Measurements from ENCODE around the gene SMYD1. TPM values are rescaled to one million over a fixed set of nuclear protein-coding genes. Genes with fewer than 3 reads are reported as not detected.

Gene SMYD1
- total RNA-seq, 2 donors from 2014 or later, result 0.45 TPM; not detected in 1

DNA sequence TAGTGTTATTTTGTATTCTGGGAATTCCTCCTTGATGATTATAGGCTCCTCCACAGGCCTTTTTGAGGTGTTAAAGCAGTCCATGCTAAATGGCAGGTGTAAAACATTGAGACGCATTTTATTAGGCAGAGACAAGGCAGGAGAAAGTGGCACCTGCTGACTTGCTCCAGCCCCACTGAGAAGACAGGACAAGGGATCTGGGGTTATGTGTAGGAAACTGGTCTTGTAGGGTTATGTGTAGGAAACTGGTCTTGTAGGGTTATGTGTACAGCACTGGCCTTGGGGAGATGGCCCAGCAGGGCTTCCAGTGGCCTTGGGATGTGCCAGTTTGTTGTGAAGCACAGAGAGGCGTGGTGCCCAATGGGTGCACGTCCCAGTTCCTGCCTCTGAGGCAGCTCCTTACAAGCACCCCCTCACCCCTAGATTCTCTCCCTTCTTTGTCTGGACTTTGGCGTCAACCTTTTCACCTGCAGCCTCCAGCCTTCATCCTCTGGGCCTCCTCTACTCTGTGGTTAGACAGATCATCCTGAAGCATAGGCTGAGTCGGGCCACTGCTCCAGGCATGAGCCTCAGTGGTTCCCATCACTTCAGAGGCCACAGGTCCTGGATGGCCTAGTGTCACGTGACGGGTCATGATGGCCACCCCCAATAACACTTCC is 61.2 kb downstream of the SMYD1 start:
- DNase-seq, result no peak
- peak; percentile 10 for ATAC-seq
- intact Hi-C loops (cut with DNase I, micrococcal nuclease), result no loop called here

DNA sequence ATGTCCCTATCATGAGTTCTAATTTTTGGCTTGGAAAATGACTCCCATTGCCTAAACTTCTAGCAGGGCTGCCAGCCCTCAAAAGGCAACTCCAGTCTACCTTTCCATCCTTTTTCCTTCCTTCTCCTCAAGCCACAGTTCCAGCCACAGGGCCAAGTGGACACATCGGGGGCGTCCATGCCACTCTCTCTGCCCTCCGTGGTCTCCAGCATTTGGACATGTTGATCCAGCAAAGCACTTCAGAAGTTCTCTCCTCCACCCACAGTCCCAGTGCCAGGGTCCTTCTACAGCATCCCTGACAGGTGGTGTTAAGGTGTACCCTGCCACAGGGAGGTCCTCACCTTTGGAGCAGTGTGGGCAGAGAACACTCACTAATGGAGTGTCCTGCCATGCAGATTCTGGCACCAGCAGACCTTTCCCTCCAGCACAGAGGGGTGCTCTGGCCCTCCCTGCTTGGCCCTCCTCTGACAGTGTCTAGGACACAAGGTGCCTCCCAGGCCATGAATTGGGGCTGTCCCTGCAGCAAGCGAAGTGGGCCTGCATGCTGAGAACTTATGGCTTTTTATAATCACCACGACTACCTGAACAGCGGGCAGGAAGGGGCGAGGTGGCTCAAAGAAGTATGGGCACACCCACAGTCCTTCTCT is 61.8 kb downstream of the SMYD1 start:
- intact Hi-C loops (cut with DNase I, micrococcal nuclease), result no loop called here
- peak; percentile 31 for ATAC-seq

DNA sequence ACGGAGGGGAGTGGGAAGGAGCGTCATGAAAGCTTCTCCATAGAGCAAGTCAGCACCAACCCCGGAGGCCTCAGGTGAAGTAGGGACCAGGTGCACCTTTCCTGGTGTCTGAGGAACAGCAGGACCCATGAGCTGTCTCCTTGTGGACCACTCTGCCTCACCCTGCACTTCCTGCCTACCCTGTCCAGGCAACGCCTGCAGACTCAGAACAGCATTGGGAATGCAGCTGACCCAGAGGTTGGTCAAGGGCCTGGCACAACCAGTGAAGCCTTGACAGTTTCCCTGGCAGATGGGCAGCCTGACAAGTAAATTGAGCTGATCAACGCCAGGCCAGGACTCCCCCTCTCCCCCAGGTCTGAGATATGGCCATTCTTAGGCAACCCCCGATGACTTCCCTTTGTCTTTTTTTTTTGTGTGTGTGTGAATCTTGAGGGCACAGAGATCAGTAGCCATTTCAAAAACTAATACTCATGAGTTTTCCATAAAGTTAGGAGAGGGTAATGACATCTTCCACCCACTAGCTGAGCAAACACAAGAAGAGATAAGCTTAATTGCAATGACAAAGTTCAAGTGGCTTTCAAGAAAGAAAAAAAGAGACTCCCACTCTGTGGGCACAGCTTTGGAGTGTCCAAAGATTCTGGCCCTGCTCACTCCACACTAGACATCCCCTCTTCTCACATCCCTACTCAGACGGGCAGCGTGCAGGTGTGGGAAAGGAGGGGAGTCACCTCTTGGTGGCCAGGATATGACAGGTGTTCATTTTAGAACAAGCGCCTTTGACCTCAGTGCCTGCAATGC is 63.8 kb downstream of the SMYD1 start:
- intact Hi-C loops (cut with DNase I, micrococcal nuclease), result no loop called here
- ATAC-seq (peak; percentile 59), DNase-seq (peak; percentile 52 to 70)

More for the DNA sequence above, 61.8 kb downstream of the SMYD1 start:
- peak in 1 of 2 donors; percentile 51 for DNase-seq

DNA sequence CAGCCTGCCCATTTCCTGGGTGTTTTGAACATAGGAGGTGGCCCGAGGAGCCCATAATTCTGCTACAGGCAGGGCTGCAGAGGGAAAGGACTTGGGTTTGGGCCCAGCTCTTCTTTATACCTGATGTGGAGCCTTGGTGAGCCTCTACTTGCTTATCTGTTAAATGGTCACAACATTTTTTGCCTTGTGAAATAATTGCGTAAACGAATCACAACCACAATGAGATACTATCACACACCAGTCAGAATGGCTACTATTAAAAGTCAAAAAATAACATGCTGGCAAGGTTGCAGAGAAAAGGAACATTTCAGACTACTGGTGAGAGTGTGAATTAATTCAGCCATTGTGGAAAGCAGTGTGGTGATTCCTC is 64.4 kb downstream of the SMYD1 start:
- intact Hi-C loops (cut with DNase I, micrococcal nuclease), result no loop called here
- no peak for ATAC-seq
- DNase-seq, result no peak

DNA sequence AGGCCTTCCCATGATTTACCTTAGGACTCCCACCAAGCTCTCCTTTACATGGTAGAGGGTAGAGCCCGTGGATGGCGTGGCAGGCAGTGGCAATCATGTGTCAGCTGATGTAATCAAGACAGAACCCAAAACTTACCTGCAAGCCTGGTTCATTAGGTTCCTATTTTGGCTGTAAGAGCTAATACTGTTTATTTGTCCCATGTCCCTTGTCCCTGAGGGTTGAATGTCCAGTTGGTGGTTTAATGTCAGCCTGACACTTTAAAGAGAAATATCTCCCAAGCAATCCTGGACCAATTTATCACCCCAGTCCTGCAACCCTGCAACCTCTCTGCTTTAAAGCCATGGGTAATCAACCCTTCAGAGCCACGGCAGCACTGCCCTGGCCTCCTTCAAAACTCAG is 66.2 kb downstream of the SMYD1 start:
- intact Hi-C loops (cut with DNase I, micrococcal nuclease), result no loop called here
- ATAC-seq (no peak), DNase-seq (no peak)

DNA sequence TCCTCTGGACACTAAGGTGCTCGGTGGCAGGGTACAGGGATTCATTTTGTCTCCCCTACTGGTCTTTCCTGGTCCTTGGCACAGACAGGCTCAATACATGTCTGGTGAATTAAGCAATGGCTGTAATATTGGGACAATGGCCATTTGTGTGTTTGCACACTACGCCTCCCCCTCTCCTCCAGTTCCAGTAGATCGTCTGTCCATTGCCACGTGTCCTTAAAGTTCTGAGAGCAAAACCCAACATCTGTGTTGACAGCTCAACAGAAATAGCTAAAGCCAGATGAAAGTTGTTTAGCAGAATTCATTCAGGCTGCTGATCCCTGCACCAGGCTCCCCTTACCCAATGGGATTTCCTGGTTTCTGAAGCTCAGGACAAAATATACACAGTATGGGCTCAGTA is 69.2 kb downstream of the SMYD1 start:
- DNase-seq, result no peak
- ATAC-seq, result no peak
- intact Hi-C loops (cut with DNase I, micrococcal nuclease), result no loop called here

DNA sequence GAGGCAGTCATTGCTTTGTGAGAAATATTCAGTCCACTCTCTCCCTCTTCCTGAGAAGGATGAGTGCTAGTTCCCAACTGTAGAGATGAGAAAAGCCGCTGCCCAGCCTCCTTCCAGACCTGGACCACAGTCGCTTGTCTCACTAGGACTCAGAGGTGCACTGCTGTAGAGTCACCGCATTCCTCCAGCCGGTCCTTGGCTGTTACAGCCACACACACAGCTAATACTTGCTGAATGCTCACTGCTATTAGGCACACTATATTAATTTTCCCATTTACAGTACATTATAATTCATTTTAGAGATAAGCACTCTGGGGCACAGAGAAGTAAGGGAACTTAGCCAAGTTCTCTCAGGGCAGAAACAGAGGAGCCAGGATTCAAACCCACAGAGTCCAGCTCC is 70.2 kb downstream of the SMYD1 start:
- ATAC-seq, result no peak
- DNase-seq, result no peak
- intact Hi-C loops (cut with DNase I, micrococcal nuclease), result no loop called here

DNA sequence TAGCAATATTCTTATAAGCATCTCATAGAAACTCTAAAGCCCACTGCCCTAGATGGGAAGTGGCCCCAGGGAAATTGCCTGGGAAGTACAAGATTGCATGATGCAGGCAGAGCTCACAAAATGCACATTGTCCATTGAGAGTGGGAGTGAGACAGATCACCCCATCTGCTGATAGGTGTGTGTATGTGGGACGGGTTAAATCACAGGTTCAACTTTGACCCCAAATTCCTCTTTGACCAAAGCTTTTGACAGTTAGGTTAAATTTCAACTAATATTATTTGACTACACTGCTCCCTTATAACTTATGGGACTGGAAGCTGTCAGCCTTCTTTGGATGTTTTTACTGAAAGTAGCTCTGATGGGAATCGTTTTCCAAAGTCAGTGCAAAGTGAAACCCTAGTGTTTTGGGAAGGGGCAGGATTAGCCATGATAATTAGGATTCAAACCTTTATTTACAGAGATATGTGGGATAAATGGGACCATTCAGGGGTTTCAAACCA is 71.6 kb downstream of the SMYD1 start:
- DNase-seq (no peak), ATAC-seq (peak; percentile 75)
- intact Hi-C loops (cut with DNase I, micrococcal nuclease), result no loop called here

DNA sequence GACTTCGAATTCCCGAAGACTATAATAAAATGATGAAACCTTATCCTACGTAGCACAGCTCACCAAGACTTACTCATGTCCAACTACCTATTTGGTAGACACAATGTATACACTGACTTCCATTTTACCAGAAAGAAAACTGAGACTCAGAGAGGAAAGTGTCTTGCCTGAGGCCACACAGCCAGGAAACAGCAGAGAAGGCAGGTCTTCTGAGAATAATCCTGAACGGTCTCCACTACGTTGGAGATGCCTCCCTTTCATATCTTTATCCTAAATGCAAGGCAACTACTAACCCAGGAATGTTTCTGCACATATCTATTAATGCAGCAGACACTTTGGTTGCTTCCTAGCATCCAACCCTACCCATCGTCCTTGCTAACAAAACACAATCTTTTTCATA is 72.2 kb downstream of the SMYD1 start:
- no peak for DNase-seq
- no peak for ATAC-seq
- intact Hi-C loops (cut with DNase I, micrococcal nuclease), result no loop called here

DNA sequence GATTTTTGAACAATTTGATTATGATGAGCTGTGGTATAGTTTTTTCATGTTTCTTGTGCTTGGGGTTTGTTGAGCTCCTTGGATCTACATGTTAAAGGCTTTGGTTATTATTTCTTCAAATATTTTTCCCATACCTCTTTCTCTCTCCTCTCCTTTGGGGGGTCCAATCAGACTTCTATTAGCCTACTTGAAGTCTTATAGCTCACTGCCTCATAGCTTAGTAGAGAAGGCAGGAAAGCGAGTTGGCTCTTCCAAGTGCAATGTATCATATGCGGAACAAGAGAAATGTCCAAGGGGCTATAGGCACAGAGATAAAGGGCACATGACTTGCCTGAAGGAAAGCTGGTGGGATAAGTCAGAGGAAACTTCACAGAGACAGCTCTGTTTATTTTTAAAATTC is 74.3 kb downstream of the SMYD1 start:
- no peak for ATAC-seq
- intact Hi-C loops (cut with DNase I, micrococcal nuclease), result no loop called here
- no peak for DNase-seq

DNA sequence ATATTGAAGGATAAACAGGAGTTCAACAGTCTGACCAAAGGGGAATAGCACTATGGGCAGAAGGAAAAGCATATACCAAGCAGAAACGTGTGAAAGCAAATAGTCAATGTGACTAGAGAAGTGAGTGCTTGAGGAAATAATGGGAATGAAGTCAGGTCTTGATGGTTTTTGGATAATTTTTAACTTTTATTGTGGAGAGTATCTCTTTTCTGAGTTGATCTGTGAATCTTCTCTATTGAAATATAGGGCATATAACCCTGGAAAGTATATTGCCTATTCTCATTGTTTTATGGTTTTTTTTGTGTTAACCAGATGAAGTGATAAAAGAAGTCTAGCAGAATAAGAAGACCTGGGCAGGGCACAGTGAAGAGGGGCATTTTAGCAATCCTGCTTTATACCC is 76.6 kb downstream of the SMYD1 start:
- DNase-seq, result no peak
- intact Hi-C loops (cut with DNase I, micrococcal nuclease), result no loop called here

DNA sequence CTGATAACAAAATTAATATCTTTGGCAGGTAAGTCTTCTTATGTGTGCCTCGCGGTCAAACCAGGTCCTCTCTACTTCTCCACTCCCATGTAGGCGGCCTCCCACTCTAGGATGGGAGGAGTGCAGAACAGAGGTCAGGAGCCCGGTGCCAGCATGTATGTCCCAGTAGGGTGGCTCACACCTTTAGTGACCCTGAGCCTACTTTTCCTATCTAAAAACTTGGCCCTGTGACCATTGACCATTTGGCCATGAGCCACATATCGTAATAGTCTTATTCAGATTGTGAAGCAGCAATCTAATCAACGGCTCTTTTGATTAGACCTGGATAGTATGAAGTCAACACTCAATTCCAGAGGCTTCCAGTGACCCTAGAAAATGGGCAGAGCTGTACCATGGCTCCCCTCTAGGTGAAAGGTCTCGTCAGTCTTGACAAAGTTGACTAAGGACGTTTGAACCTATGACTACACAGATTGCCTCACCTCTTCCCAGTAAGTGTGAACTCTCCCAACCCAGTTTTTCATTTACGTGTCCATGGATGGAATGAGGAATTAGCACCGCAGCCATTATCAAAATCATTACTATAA is 77.4 kb downstream of the SMYD1 start:
- intact Hi-C loops (cut with DNase I, micrococcal nuclease), result no loop called here
- ATAC-seq, result peak; percentile 86
- DNase-seq, result peak; percentile 80 to 88

More for the DNA sequence above, 76.6 kb downstream of the SMYD1 start:
- ATAC-seq, result peak; percentile 52

DNA sequence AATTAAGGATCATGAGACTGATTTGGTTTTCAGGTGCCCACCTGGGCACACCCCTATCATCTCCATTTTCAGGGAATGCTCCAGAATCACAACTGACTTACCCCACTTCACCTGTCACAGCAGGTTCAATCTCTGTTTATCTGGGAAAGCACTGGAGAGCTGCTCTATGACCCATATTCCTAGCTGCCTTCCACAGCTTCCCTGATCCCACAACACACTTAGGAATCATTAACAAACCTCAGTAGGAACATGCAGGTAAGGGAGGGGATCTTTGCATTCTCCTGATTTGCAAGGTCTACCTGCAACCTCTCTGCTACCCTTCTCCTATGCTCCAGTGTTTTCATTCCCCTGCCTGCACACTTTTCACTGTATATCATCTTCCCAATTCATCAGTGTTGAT is 79.0 kb downstream of the SMYD1 start:
- intact Hi-C loops (cut with DNase I, micrococcal nuclease), result no loop called here
- DNase-seq, result no peak
- peak; percentile 56 for ATAC-seq

DNA sequence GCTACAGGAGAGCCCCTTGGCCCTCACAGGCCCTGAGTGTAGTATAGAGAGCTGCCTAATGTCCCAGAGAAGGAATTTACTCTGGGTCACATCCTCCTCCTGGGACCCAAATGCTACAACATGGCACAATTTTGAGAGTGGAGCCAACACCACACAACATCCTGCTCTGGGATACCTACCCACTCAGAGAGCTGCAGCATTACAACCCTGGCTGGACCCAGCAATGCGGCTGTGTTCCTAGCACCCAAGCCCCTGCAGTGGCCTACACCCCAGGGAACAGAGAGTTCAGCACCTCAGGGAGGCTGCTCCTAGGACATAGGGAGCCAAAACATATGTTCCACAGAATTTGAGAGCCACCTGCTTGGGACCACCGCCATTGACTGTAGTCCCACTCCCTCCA is 79.5 kb downstream of the SMYD1 start:
- no peak for ATAC-seq
- intact Hi-C loops (cut with DNase I, micrococcal nuclease), result no loop called here
- no peak for DNase-seq

DNA sequence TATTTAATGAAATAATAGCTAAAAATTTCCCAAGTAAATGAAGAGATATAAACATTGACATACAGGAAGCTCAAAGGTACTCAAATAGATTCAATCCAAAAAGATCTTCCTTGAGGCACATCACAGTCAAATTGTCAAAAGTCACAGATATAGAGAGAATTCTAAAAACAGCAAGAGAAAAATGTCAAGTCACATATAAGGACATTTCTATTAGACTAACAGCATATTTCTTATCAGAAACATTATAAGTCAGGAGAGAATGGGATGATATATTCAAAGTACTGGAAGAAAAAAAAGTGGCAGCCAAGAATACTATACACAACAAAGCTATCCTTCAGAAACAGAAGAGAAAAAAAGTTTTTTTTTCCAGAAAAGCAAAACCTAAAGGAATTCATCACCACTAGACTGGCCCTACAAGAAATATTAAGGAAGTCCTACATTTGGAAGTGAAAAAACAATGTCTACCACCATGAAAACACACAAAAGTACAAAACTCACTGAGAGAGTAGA is 81.4 kb downstream of the SMYD1 start:
- intact Hi-C loops (cut with DNase I, micrococcal nuclease), result no loop called here
- DNase-seq, result no peak
- ATAC-seq, result no peak

DNA sequence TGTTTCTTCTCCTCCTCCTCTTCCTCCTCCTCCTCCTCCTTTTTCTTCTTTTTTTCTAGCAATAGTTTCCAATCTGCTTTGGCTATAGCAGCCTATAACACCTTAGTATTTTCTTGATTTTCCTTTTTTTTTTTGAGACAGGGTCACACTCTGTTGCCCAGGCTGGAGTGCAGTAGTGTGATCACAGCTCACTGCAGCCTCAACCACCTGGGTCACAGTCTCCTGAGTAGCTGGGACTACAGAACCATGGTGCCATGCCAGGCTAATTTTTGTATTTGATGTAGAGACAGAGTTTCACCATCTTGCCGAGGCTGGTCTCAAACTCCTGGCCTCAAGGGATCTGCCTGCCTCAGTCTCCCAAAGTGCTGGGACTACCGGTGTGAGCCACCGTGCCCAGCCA is 91.9 kb downstream of the SMYD1 start:
- ATAC-seq (peak; percentile 51), DNase-seq (no peak)
- intact Hi-C loops (cut with DNase I, micrococcal nuclease), result loop anchor here in 1 of 2 donors (2.0 kb wide), 1 partner anchor 97 kb away; no protein-coding TSS in a partner anchor

DNA sequence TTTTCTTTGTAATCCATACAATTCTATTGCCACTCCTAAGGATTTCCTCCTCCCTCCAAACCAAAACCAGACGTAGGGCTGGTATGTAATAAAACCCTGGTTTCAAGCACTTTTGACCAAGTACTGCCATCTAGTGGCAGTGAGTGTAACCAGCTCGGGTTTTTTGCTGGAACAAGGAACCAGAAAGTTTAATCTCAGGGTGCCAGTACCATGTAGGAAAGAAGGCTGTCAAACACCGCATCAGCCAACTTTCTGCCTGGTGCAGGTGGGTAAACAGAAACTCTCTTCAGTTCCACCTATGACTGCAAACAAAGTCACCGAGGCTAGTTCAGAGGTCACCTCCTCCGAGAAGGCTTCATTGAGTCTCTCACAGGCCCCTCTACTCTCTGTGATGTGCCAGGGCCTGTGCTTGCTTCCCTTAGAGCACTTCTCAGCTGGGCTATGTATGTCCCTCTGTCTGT is 92.4 kb downstream of the SMYD1 start:
- DNase-seq (peak; percentile 51 to 65), ATAC-seq (peak; percentile 93)
- intact Hi-C loops (cut with DNase I, micrococcal nuclease), result loop anchor here (2.0 to 10.0 kb wide), 3 partner anchors 95 to 1345 kb away; partner anchors contain the start of gene SMYD1 (in 1 of the 2)

DNA sequence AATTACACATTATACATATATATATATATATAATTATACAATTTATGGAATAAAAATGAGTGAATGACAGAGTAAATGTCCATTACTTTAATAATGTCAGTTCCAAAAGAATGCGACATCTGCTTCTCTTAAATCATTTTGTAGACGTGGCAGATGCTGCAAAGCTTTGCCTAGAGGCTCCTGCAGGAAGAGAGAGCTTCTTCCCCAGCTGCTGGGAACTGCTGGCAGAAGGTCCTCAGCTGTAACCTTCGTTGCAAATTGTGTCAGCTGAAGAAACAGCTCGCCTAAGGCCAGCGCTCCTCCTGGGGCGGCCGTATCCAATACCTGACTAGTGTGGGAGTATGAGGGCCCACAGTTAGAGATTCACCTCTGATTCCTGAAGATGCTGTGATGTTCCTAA is 92.9 kb downstream of the SMYD1 start:
- intact Hi-C loops (cut with DNase I, micrococcal nuclease), result loop anchor here (10.0 kb wide), 2 partner anchors 96 to 1346 kb away; partner anchors contain the start of gene SMYD1 (in 1 of the 2)
- DNase-seq, result no peak
- no peak for ATAC-seq
